GM12878 (cell line): Measurements from ENCODE around the gene CELSR1. TPM values are rescaled to one million over a fixed set of nuclear protein-coding genes. Genes with fewer than 3 reads are reported as not detected.

Experiments used
- ATAC-seq: fragments of 200-7000 bp; cut with Tn5 transposase; 3 replicates; pipeline ENCODE4 v1.9.1; 2020; ENCODE audit warnings: mild to moderate bottlenecking, moderate library complexity
- BruUV-seq: library from RNA; stranded (reverse); fragments of 400-500 nt; replicated peaks from 2 replicates; lab custom pipeline; 2021; lab: Mats Ljungman, UMichigan
- CTCF ChIA-PET: fragments of 300-600 bp; sonication (Branson Sonifier 250); formaldehyde crosslinking; extraction: SDS; loops from one replicate; lab custom pipeline; 2021; ENCODE audit warnings: inconsistent platforms; lab: Yijun Ruan, JAX
- POLR2A ChIA-PET: fragments of 350-600 bp; formaldehyde crosslinking; extraction: SDS; loops from one replicate; lab custom pipeline; 2021; ENCODE audit warnings: inconsistent platforms; lab: Charles Lee
- RAD21 ChIA-PET: fragments of 300-600 bp; sonication (Branson Sonifier 250); formaldehyde crosslinking; loops from one replicate; lab custom pipeline; 2023; ENCODE audit warnings: antibody characterized with exemption; ENCODE audit not compliant: unreplicated experiment; lab: Charles Lee
- SMC1A ChIA-PET: fragments of 300-600 bp; sonication (Branson Sonifier 250); formaldehyde crosslinking; loops from one replicate; lab custom pipeline; 2023; ENCODE audit not compliant: unreplicated experiment, uncharacterized antibody; lab: Charles Lee
- DNase-seq: peaks from one replicate; pipeline ENCODE4 v3.0.0-alpha.2; 2011; ENCODE audit warnings: low read depth, low spot score
- FAIRE-seq: peaks from 3 replicates; lab custom pipeline; 2011; peaks lifted over from hg19 to GRCh38; lab: Jason Lieb, UNC
- H2AFZ ChIP-seq: 2 replicates; pipeline ENCODE4 v1.6.0; 2011; ENCODE audit warnings: low read depth, low read length, control low read depth; ENCODE audit not compliant: control insufficient read depth
- H3K27ac ChIP-seq: 2 replicates; pipeline ENCODE4 v1.5.1; 2011; ENCODE audit warnings: control low read depth; ENCODE audit not compliant: control insufficient read depth, insufficient read depth
- H3K27me3 ChIP-seq, 2 experiments: replicated peaks in 1 of 2; 2 replicates each; pipeline versions ENCODE4 v1.6.0 to v1.6.1; 2011; ENCODE audit warnings: low read length in 1 of 2; ENCODE audit not compliant: control insufficient read depth in 2 of 2, insufficient read depth in 2 of 2
- H3K36me3 ChIP-seq, 2 experiments: 2 replicates each; pipeline ENCODE4 v1.5.1; 2011; ENCODE audit warnings: low read length in 1 of 2; ENCODE audit not compliant: control insufficient read depth in 2 of 2, insufficient read depth in 2 of 2
- H3K4me1 ChIP-seq: 2 replicates; pipeline ENCODE4 v1.6.1; 2011; ENCODE audit warnings: mild to moderate bottlenecking, low read length, moderate library complexity, mixed read lengths; ENCODE audit not compliant: control insufficient read depth, insufficient read depth
- H3K4me2 ChIP-seq: 2 replicates; pipeline ENCODE4 v1.6.0; 2011; ENCODE audit warnings: control low read depth; ENCODE audit not compliant: control insufficient read depth, insufficient read depth
- H3K4me3 ChIP-seq: fragments of 200-600 bp; sonication (generic); 2 replicates; pipeline ENCODE4 v1.5.1; 2016
- H3K79me2 ChIP-seq: 2 replicates; pipeline ENCODE4 v1.6.0; 2011; ENCODE audit warnings: low read length; ENCODE audit not compliant: control insufficient read depth, insufficient read depth
- H3K9ac ChIP-seq: 2 replicates; pipeline ENCODE4 v1.8.0; 2011; ENCODE audit warnings: low read length, control low read depth, mixed read lengths; ENCODE audit not compliant: control insufficient read depth, insufficient read depth
- H3K9me3 ChIP-seq: replicated peaks from 3 replicates; pipeline ENCODE4 v1.5.1; 2011; ENCODE audit warnings: mild to moderate bottlenecking, low read length; ENCODE audit not compliant: control insufficient read depth, insufficient read depth
- H4K20me1 ChIP-seq: 2 replicates; pipeline ENCODE4 v1.6.0; 2011; ENCODE audit not compliant: control insufficient read depth, insufficient read depth
- ASH2L ChIP-seq: fragments of 300-600, 200-600 bp; sonication (generic); IDR thresholded peaks from 2 replicates; pipeline ENCODE4 v1.6.1; 2017; ENCODE audit warnings: low read depth, mild to moderate bottlenecking, borderline replicate concordance
- CEBPB ChIP-seq, 2 experiments: fragments of 150-350 bp in 1 of 2; IDR thresholded peaks; 2 replicates each; pipeline ENCODE4 v1.6.1; 2012 to 2014; ENCODE audit warnings: low read depth in 2 of 2, low read length in 2 of 2, borderline replicate concordance in 1 of 2, inconsistent platforms in 1 of 2
- MTA2 ChIP-seq: fragments of 450-650 bp; IDR thresholded peaks from 2 replicates; pipeline ENCODE4 v1.6.1; 2016; ENCODE audit warnings: low read depth, mild to moderate bottlenecking, moderate library complexity
- NR2C2 ChIP-seq: IDR thresholded peaks from 2 replicates; pipeline ENCODE4 v1.6.1; 2011; ENCODE audit warnings: borderline replicate concordance, low read depth; ENCODE audit not compliant: control insufficient read depth, insufficient read length
- PAX5 ChIP-seq: IDR thresholded peaks from 2 replicates; pipeline ENCODE4 v1.6.1; 2011; ENCODE audit warnings: low read depth, low read length, borderline replicate concordance
- SMAD1 ChIP-seq: fragments of 450-650 bp; IDR thresholded peaks from 2 replicates; pipeline ENCODE4 v1.6.1; 2018; ENCODE audit warnings: mild to moderate bottlenecking, low read depth; ENCODE audit not compliant: partially characterized antibody
- SMC3 ChIP-seq: IDR thresholded peaks from 2 replicates; pipeline ENCODE4 v1.6.1; 2011; ENCODE audit warnings: low read length, improper control_type of control experiment, borderline replicate concordance
- SREBF1 ChIP-seq: IDR thresholded peaks from 2 replicates; pipeline ENCODE4 v1.6.1; 2012; ENCODE audit warnings: mild to moderate bottlenecking, low read length
- TBL1XR1 ChIP-seq: IDR thresholded peaks from 2 replicates; pipeline ENCODE4 v1.6.1; 2012; ENCODE audit warnings: low read depth, low read length, improper control_type of control experiment
- WGBS: methylation state at CpG from one replicate; pipeline ENCODE4 v1.1.6; 2016; ENCODE audit warnings: low lambda C conversion rate; ENCODE audit not compliant: insufficient replicate concordance, insufficient coverage; ENCODE audit errors: missing lambda C conversion rate; 5-methylcytosine and 5-hydroxymethylcytosine counted together
- in situ Hi-C: fragments of 300-500 bp; cut with MboI; formaldehyde crosslinking; loops from 9 replicates; pipeline ENCODE4 v1.14.3; 2018; ENCODE audit warnings: mixed read lengths
- intact Hi-C: fragments of 100-400 bp; cut with micrococcal nuclease; formaldehyde crosslinking; loops from one replicate; pipeline ENCODE4 v1.14.2; 2022; ENCODE audit not compliant: unreplicated experiment
- polyA plus RNA-seq, 11 experiments: library from polyadenylated mRNA; depleted of rRNA in 4 of 11; unstranded in 6 of 11; stranded (reverse) in 5 of 11; fragments of >200 nt; fragmentation: Nextera tagmentation in 4 of 11; fragmentation: Illumina TruSeq in 1 of 11; extraction: Ambion mirVana in 4 of 11; extraction: Trizol in 1 of 11; gene quantifications; 1 replicate in 1 of 11; 2 replicates in 10 of 11; pipeline versions ENCODE4 v1.2.1 to v1.2.3, GENCODE V29; 2011 to 2016; ENCODE audit warnings: inconsistent platforms in 2 of 11, missing spikeins in 2 of 11, low read depth in 1 of 11
- total RNA-seq, 4 experiments: library from RNA; depleted of rRNA in 3 of 4; stranded (reverse); fragments of >200 nt in 3 of 4; fragmentation: Illumina TruSeq in 1 of 4; extraction: Trizol in 1 of 4; gene quantifications; 2 replicates each; pipeline versions ENCODE4 v1.2.1 to v1.2.3, GENCODE V29; 2013 to 2021
- TF ChIP-seq, protein P1 (sequence below): fragments of 450-650 bp; IDR thresholded peaks from 2 replicates; pipeline ENCODE4 v1.6.1; 2016; ENCODE audit warnings: mild to moderate bottlenecking
- TF ChIP-seq, protein P2 (sequence below): fragments of 450-650 bp; IDR thresholded peaks from 2 replicates; pipeline ENCODE4 v1.6.1; 2017; ENCODE audit warnings: mild to moderate bottlenecking, low read depth, inconsistent platforms; ENCODE audit not compliant: poor library complexity, severe bottlenecking
- TF ChIP-seq, protein P3 (sequence below): IDR thresholded peaks from 2 replicates; pipeline ENCODE4 v1.6.1; 2011; ENCODE audit warnings: borderline replicate concordance, low read depth, mild to moderate bottlenecking, moderate library complexity, mixed read lengths, low read length; ENCODE audit not compliant: insufficient read depth; ENCODE audit errors: extremely low read length

The CELSR1 gene
- total and polyA plus RNA-seq, 10 of the 15 experiments (the other 5 are each of a cell fraction or from before 2014, with no cell fraction given): 0.05 to 1.7 (median 0.35) TPM; not detected in 2

DNA sequence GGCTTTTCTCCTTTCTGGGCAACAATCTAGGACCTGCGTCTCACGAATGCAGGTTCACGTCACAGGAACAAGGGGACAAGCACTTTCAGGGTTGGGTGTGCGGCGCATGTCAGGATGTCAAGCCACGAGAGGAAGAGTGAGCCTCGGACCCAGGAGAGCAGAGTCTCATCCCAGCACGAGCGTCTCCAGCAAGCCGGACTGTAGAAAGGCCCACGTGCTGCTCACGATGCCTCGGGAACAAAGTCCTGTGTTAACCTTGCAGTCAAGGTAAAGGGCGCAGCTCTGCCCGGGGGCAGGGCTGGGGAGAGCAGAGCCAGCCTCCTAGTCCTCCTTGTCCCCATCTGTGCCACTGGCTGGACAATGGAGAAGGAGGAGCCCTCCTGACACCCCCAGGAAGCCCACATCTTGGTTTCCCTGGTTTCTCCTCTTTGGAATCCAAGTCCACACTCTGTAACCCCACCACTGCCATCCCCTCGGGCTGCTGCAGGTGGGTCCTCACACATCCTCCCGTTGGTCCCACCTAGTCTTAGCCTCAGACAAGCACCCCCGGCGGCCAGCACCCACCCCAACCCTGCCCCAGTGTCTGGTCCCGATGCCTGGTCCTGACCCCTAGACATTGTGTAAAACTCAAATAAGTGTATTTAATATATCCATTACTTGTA, 63.4 kb downstream of the CELSR1 start:
- no peak overlapping the region for H3K4me2 ChIP-seq

More for the DNA sequence above, 63.4 kb downstream of the CELSR1 start:
- RAD21 ChIA-PET: no interaction called here
- ATAC-seq (no peak), FAIRE-seq (no peak), DNase-seq (no peak)
- Histone ChIP-seq H2AFZ (no peak overlapping the region), H3K9me3 (no peaks in the 10 kb centered on the region; the same call in 1 of the 3 replicates), H3K27me3 (no peaks in the 10 kb centered on the region; a peak in 1 of 4 replicates), H3K27ac (no peak overlapping the region), H3K36me3 (no peaks in the 10 kb centered on the region), H3K4me3 (no peak overlapping the region), H3K9ac (no peak overlapping the region), H3K79me2 (no peaks in the 10 kb centered on the region), H4K20me1 (no peaks in the 10 kb centered on the region), H3K4me1 (no peaks in the 10 kb centered on the region)
- CTCF ChIA-PET: no interaction called here
- in situ Hi-C loops: no loop called here
- 54% methylated on average over 20 of the region's 20 CpGs for WGBS
- SMC1A ChIA-PET: no interaction called here
- no peak for TF ChIP-seq CEBPB (IDR thresholded peaks at IDR 0.05; ENCODE audit: borderline replicate concordance in 1 of 2, low read depth in 2 of 2, low read length in 2 of 2)
- no peak for TF ChIP-seq PAX5
- no peak for TF ChIP-seq SMAD1
- no peak for TF ChIP-seq MTA2
- no peak for TF ChIP-seq SMC3
- no peak for TF ChIP-seq NR2C2
- TF ChIP-seq, protein P1, sequence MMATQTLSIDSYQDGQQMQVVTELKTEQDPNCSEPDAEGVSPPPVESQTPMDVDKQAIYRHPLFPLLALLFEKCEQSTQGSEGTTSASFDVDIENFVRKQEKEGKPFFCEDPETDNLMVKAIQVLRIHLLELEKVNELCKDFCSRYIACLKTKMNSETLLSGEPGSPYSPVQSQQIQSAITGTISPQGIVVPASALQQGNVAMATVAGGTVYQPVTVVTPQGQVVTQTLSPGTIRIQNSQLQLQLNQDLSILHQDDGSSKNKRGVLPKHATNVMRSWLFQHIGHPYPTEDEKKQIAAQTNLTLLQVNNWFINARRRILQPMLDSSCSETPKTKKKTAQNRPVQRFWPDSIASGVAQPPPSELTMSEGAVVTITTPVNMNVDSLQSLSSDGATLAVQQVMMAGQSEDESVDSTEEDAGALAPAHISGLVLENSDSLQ: no peak
- TF ChIP-seq, protein P2, sequence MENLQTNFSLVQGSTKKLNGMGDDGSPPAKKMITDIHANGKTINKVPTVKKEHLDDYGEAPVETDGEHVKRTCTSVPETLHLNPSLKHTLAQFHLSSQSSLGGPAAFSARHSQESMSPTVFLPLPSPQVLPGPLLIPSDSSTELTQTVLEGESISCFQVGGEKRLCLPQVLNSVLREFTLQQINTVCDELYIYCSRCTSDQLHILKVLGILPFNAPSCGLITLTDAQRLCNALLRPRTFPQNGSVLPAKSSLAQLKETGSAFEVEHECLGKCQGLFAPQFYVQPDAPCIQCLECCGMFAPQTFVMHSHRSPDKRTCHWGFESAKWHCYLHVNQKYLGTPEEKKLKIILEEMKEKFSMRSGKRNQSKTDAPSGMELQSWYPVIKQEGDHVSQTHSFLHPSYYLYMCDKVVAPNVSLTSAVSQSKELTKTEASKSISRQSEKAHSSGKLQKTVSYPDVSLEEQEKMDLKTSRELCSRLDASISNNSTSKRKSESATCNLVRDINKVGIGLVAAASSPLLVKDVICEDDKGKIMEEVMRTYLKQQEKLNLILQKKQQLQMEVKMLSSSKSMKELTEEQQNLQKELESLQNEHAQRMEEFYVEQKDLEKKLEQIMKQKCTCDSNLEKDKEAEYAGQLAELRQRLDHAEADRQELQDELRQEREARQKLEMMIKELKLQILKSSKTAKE: no peak
- TF ChIP-seq TBL1XR1: no peak
- TF ChIP-seq ASH2L: no peak
- TF ChIP-seq, protein P3, sequence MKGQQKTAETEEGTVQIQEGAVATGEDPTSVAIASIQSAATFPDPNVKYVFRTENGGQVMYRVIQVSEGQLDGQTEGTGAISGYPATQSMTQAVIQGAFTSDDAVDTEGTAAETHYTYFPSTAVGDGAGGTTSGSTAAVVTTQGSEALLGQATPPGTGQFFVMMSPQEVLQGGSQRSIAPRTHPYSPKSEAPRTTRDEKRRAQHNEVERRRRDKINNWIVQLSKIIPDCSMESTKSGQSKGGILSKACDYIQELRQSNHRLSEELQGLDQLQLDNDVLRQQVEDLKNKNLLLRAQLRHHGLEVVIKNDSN: no peak
- TF ChIP-seq SREBF1: no peak
- no TSS peak for BruUV-seq
- intact Hi-C loops: no loop called here
- POLR2A ChIA-PET: no interaction called here
